IPS DF 19.7 (cell line): Measurements from ENCODE around the gene FBLN2.

Source experiments
- DNase-seq: peaks from one replicate; pipeline ENCODE4 v3.0.0-alpha.2; 2013; ENCODE audit warnings: low read depth, low spot score

The FBLN2 gene

DNA sequence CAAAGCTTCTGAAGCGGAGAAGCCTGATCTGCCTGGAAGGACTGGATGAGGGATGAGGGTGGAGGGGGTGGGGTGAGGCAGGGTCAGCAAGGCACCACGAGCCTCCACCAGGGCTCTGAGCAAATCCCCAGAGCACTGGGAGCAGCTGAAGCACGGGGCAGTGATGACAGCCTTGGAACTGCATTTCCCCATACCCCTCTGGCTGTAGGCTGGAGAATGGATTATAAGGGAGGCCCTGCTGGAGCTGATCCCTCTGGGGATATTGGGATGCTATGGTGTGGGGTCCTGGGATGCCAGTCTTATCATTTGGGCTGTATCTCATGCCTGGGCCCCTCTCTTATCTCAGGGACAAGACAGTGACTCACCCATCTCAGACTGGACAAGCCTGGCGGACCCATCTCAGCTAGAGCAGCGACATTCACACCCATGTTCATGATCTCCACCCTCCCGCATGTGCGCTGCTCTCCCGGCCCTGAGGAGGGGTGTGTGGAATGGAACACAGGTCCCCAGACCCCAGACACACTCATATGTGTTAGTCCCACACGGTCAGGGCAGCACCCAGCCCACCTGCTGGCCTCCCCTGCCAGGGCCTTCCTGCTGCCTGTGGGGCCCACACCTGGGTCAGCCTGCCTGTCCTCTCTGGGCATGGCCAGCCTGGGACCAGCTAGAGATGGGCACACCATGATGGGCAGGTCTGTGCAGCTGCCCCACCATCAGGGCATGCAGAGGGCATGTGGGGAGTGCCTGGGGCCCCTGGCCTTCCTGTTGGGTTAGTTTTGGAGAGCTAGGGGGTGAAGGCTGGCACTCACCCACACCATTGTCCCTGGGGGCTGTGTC is 97.1 kb downstream of the FBLN2 start:
- DNase-seq: no peak

DNA sequence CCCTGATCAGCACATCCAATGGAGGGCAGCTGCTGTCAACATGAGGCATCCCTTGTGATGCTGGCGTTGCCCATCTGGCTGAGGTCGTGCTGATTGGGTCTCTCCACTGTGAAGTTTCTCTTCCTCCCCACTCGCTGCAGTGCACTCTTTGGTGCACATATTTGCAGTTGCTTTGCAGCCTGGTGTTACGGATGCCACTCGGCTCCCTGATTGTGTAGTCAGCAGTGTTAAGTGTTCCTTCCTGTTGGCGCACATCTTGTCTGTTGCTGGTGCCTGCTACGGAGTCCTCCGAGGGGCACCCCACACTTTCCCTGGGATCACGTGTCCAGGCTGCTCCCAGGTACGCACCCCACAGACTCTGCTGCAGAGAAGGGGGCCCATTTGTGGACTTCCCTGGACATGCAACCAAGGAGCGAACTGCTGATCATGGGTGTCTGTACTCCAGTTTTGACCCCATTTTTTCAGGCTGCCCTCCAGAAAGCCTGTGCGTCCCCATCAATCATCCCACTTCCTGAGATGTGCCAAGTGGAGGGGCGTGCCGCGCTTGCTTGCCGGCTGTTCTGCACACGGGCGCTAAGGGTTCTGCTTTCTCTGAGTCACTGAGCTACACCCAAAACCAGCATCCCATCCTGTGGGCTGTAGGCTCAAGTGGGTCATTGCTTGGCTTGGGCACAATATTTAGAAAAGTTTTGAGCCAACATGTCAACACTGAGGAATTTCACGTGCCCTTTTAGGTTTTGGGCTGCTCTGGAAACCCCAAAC is 98.6 kb downstream of the FBLN2 start:
- no peak for DNase-seq

DNA sequence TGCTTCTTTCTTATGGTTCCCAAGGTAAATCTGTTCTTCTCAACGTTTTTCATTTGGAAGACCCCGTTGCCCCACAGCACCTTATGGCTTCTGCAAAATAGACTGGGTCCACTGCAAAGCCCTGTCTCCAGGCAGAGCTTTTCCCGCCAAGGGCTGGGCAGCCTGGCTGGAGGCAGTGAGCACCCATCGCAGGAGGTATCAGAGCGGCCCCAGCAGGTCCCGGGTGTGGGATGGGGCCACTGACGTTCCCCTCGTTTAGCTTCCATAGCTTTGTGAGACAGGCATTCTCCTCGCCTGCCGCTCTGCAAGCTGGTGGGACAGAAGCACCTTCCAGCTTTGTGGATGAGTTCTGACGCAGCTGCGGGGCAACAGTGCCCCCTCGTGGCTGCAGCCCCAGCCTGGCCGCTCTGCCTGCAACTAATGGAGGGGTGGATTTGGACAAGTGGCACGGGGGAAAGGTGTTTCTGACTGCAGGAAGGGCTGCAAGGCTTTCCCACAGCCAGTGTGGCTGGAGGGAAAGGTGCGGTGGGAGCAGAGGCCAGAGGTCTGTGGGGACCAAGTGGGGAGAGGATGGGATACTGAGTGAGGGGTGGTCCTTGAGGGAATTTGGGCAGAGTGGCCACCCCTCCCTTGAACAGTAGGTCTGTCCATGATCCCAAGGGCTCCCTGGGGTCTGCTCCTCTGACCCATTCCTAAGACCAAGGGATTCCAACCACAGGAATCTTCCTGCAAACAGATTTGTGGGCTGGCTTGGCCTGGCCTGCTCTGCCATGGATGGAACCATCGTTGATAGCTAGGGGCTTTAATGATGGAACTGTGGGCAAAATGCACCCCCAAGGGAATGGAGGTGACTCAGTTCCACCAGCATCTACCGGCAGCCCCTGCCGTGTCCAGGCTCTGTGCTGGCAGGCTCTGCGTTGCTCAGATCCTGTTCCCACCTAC is 99.4 kb downstream of the FBLN2 start:
- peak; percentile 73 for DNase-seq

- DNase-seq: no peak
Measured at GRCh38 chr3:13650210-13651056, 101.5 kb downstream of the FBLN2 start.

- no peak for DNase-seq
Measured at GRCh38 chr3:13651057-13651400, 102.1 kb downstream of the FBLN2 start.

- no peak for DNase-seq
Measured at GRCh38 chr3:13651775-13652428, 103.0 kb downstream of the FBLN2 start.

- DNase-seq: no peak
Measured at GRCh38 chr3:13652728-13653127, 103.8 kb downstream of the FBLN2 start.

- DNase-seq: no peak
Measured at GRCh38 chr3:13653631-13654279, 104.8 kb downstream of the FBLN2 start.

GRCh38 chr3:13654330-13655060 is 105.6 kb downstream of the FBLN2 start:
- no peak for DNase-seq

- no peak for DNase-seq
Measured at GRCh38 chr3:13655061-13655913, 106.4 kb downstream of the FBLN2 start.

DNA sequence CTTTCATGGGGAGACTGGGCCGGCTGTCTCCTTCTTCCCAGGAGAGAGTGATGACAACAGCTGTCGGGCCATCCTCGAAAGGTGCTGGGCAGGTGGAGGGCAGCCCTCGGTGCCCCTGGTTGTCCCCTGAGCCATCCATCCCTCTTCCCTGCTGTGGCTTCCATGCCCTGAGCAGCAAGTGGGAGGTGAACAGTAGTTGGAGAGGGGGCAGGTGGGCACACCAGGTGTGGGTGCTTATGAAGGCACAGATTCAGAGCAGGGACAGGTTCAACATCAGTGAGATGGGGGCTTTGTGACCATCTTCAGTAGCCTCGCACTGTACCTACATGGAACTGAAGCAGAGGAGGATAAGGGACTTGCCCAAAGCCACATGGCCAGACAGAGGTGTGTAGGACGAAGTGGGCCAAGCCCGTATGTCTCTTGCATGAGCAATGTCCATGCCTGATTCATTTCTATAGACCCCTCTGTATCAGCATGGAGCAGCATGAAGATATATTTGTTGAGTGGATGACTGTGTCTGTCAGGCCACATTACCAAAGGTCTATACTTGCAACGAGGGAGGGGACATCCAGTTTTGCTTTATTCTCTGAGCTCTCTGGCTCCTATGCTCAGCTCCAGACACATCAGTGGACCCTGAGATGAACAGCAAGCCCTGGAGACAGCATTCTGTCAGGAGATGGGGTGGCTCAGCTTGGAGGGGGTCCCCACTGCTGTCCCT is 107.8 kb downstream of the FBLN2 start:
- no peak for DNase-seq

DNA sequence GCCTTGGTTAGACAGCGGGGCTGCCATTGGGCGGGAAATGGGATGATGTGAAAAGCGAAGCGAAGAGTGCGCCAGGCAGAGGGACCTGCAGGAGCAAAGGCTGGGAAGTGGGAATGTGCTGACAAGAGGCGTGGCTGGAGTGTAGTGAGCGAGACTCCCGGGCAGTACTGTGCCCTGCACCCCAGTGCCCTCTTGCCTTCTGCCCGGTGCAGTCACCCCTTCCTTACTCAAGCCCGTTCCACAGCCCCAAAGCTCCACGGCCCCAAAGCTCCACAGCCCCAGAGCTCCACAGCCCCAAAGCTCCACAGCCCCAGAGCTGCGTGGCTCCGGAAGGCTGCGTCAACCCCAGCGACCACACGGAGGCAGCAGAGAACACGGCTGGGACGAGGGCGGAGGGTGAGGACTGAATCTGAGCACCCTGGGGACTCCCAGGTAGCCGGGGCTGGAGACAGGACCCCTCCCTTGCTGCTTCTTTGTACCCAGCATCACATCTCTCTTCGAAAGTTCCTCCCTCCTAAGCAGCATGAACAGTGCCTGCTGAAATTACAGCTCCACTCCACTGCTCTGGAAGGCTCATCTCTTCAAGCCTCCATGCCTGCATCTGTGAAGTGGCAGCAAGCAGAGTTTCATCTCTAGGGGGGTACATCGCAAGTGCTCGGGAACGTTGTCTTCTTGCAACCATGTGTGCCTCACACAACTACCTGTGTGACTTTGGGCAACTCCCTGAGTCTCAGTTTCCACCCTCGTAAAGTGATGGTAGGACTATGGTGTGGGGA is 108.9 kb downstream of the FBLN2 start:
- no peak for DNase-seq

- no peak for DNase-seq
Measured at GRCh38 chr3:13658681-13659080, 109.8 kb downstream of the FBLN2 start.

DNA sequence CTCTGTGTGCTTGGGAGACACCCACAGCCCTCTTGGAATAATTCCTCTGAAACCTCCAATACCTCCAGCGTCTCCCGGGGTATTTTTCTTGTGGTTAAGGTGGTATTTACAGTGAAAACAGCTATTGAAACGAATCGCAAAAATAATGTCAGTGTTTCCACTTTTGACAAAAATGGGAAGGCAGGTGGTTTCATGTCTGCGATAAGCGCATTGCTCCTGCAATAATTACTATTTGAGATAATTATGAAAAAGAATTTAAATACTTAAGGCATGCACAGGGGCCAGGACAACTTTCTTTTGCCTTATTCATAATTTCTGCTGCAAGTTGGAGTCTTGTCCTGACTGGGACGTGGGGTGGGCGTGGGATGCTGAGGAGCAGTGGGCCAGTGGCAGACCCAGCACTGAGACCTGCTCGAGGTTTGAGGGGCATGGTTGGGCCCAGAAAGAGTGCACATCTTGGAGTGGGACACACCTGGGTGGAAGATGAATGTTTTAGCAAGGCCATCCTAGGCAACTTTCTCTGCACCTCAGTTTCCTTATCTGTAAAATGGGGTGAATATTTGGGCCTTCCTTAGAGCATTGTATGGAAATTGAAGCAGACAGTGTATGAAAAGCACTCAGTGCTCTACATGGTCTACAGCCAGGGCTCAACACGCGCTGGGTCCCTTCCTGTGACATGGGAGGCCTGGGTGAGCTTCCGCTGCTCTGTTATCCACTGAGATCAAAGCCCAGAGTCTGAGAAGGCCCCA is 110.5 kb downstream of the FBLN2 start:
- DNase-seq: no peak

- no peak for DNase-seq
Measured at GRCh38 chr3:13660042-13660874, 111.3 kb downstream of the FBLN2 start.
